HL-60/S4 (cell line): Measurements from ENCODE around the gene TAOK1.

Source experiments
- in situ Hi-C: fragments of 300-500 bp; cut with MboI; formaldehyde crosslinking; loops from 2 replicates; pipeline ENCODE4 v1.14.3; 2022; ENCODE audit warnings: low sequenced_read_pairs

The TAOK1 gene

GRCh38 chr17:29592850-29593551 is 202.8 kb downstream of the TAOK1 start, which contains the start of gene ANKRD13B:
Gene ANKRD13B, plus strand, starts transcription at chr17:29593132. Its CDS starts 490 bp downstream, at chr17:29593622.
- in situ Hi-C loops: no loop called here

- in situ Hi-C loops: no loop called here
These were observed 203.7 kb downstream of the TAOK1 start for GRCh38 chr17:29593591-29594518.

- in situ Hi-C loops: no loop called here
These were observed 204.4 kb downstream of the TAOK1 start for GRCh38 chr17:29594519-29595090.

- in situ Hi-C loops: no loop called here
These were observed 205.2 kb downstream of the TAOK1 start for GRCh38 chr17:29595107-29595942.

GRCh38 chr17:29595943-29596774 is 206.0 kb downstream of the TAOK1 start:
- in situ Hi-C loops: no loop called here

- in situ Hi-C loops: no loop called here
These were observed 206.6 kb downstream of the TAOK1 start for GRCh38 chr17:29596811-29597210.

GRCh38 chr17:29597361-29598172 is 207.4 kb downstream of the TAOK1 start:
- in situ Hi-C loops: no loop called here
